Neural cell (in vitro differentiated cells): ENCODE measurements around the gene KLHL17. TPM values are rescaled to one million over a fixed set of nuclear protein-coding genes. Genes with fewer than 3 reads are reported as not detected.

Experiments used
- H2AFZ ChIP-seq: fragments of 200-600, 300-800 bp; sonication (generic), shearing (Covaris generic); 2 replicates; pipeline ENCODE4 v1.6.0; 2014; ENCODE audit warnings: low read depth, mild to moderate bottlenecking, antibody characterized with exemption, low read length, moderate library complexity
- H3F3A ChIP-seq: fragments of 200-600 bp; shearing (Covaris generic); 2 replicates; pipeline ENCODE4 v1.6.1; 2016; ENCODE audit warnings: mild to moderate bottlenecking, moderate library complexity, mixed read lengths, antibody characterized with exemption, low read length; ENCODE audit not compliant: insufficient read depth, poor library complexity, severe bottlenecking
- H3K27ac ChIP-seq: fragments of 200-600, 300-800 bp; sonication (generic), shearing (Covaris generic); 2 replicates; pipeline ENCODE4 v1.5.1; 2014; ENCODE audit warnings: mild to moderate bottlenecking, low read length, moderate library complexity
- H3K27me3 ChIP-seq: fragments of 300-800, 200-600 bp; sonication (generic), shearing (Covaris generic); 2 replicates; pipeline ENCODE4 v1.6.0; 2014; ENCODE audit warnings: mild to moderate bottlenecking, low read depth, low read length, moderate library complexity; ENCODE audit not compliant: insufficient read depth
- H3K36me3 ChIP-seq: fragments of 300-800, 200-600 bp; sonication (generic), shearing (Covaris generic); 2 replicates; pipeline ENCODE4 v1.5.1; 2014; ENCODE audit warnings: mild to moderate bottlenecking, antibody characterized with exemption, low read length, moderate library complexity; ENCODE audit not compliant: insufficient read depth
- H3K4me2 ChIP-seq: fragments of 300-800, 200-600 bp; sonication (generic), shearing (Covaris generic); 2 replicates; pipeline ENCODE4 v1.6.0; 2014; ENCODE audit warnings: mild to moderate bottlenecking, low read length
- H3K4me3 ChIP-seq: fragments of 300-800, 200-600 bp; sonication (generic), shearing (Covaris generic); 2 replicates; pipeline ENCODE4 v1.5.1; 2014; ENCODE audit warnings: mild to moderate bottlenecking, low read length, moderate library complexity
- H3K79me2 ChIP-seq: fragments of 200-600 bp; shearing (Covaris generic); replicated peaks from 2 replicates; pipeline ENCODE4 v1.6.0; 2014; ENCODE audit warnings: mild to moderate bottlenecking, low read length, moderate library complexity; ENCODE audit not compliant: insufficient read depth
- H3K9ac ChIP-seq: fragments of 300-800, 200-600 bp; sonication (generic), shearing (Covaris generic); 2 replicates; pipeline ENCODE4 v1.6.1; 2016; ENCODE audit warnings: mild to moderate bottlenecking, low read length, mixed read lengths
- H3K9me2 ChIP-seq: fragments of 200-600 bp; shearing (Covaris generic); 2 replicates; pipeline ENCODE4 v1.6.1; 2016; ENCODE audit warnings: mild to moderate bottlenecking, low read length, mixed read lengths; ENCODE audit not compliant: insufficient read depth
- H3K9me3 ChIP-seq: fragments of 200-600, 300-800 bp; sonication (generic), shearing (Covaris generic); 2 replicates; pipeline ENCODE4 v1.6.1; 2016; ENCODE audit warnings: mild to moderate bottlenecking, mixed run types, low read length, moderate library complexity, mixed read lengths
- H4K20me1 ChIP-seq: fragments of 200-600 bp; shearing (Covaris generic); 2 replicates; pipeline ENCODE4 v1.6.1; 2016; ENCODE audit warnings: mild to moderate bottlenecking, mixed run types; ENCODE audit not compliant: insufficient read depth
- CTCF ChIP-seq: fragments of 450-650 bp; IDR thresholded peaks from 2 replicates; pipeline ENCODE4 v1.5.1; 2014; ENCODE audit warnings: antibody characterized with exemption, mild to moderate bottlenecking, moderate library complexity; ENCODE audit not compliant: poor library complexity, severe bottlenecking
- EP300 ChIP-seq: fragments of 450-650 bp; conservative IDR thresholded peaks from 2 replicates; pipeline ENCODE4 v1.6.1; 2014; ENCODE audit warnings: antibody characterized with exemption, mild to moderate bottlenecking, moderate library complexity; ENCODE audit not compliant: poor library complexity, severe bottlenecking
- EZH2 ChIP-seq: fragments of 200-600, 300-800 bp; shearing (Covaris generic), sonication (generic); IDR thresholded peaks from 2 replicates; pipeline ENCODE4 v1.6.1; 2014; ENCODE audit warnings: antibody characterized with exemption, low read length, borderline replicate concordance, mild to moderate bottlenecking; ENCODE audit not compliant: insufficient read depth, poor library complexity, severe bottlenecking
- MXI1 ChIP-seq: fragments of 450-650 bp; conservative IDR thresholded peaks from 2 replicates; pipeline ENCODE4 v1.6.1; 2014; ENCODE audit warnings: antibody characterized with exemption, mild to moderate bottlenecking; ENCODE audit not compliant: poor library complexity, severe bottlenecking
- POLR2AphosphoS5 ChIP-seq: IDR thresholded peaks from 2 replicates; pipeline ENCODE4 v1.6.1; 2012
- RAD21 ChIP-seq: fragments of 450-650 bp; conservative IDR thresholded peaks from 2 replicates; pipeline ENCODE4 v1.6.1; 2014; ENCODE audit warnings: antibody characterized with exemption, mild to moderate bottlenecking, moderate library complexity
- REST ChIP-seq: IDR thresholded peaks from 2 replicates; pipeline ENCODE4 v1.6.1; 2012; ENCODE audit warnings: borderline replicate concordance
- SMC3 ChIP-seq: fragments of 450-650 bp; conservative IDR thresholded peaks from 2 replicates; pipeline ENCODE4 v1.6.1; 2014; ENCODE audit warnings: antibody characterized with exemption, mild to moderate bottlenecking, moderate library complexity; ENCODE audit not compliant: poor library complexity
- TAF1 ChIP-seq: IDR thresholded peaks from 2 replicates; pipeline ENCODE4 v1.6.1; 2012; ENCODE audit warnings: low read depth
- polyA plus RNA-seq: library from polyadenylated mRNA; depleted of rRNA; stranded (reverse); fragments of >200 nt; gene quantifications from 2 replicates; pipeline ENCODE4 v1.2.3, GENCODE V29; 2014

Gene KLHL17
- polyA plus RNA-seq, 1 donor from 2014 or later: 52.3 TPM

- H3K36me3 ChIP-seq: no peaks in the 10 kb centered on the region
- H4K20me1 ChIP-seq: no peaks in the 10 kb centered on the region
- no peak overlapping the region for H3K4me2 ChIP-seq
- H3K27ac ChIP-seq: no peak overlapping the region
- no peaks in the 10 kb centered on the region for H3K9me2 ChIP-seq
- peaks cover 46% of the 10 kb centered on the region for H3K27me3 ChIP-seq
- no peak overlapping the region for H2AFZ ChIP-seq
- no peak overlapping the region for H3K4me3 ChIP-seq
- TF ChIP-seq RAD21: no peak
- no peak for TF ChIP-seq REST
- no peak for TF ChIP-seq CTCF
- no peak for TF ChIP-seq POLR2AphosphoS5
- no peak for TF ChIP-seq EZH2
- no peak for TF ChIP-seq TAF1
- no peak for TF ChIP-seq EP300
- TF ChIP-seq SMC3: no peak
- TF ChIP-seq MXI1: no peak
- no peaks in the 10 kb centered on the region for H3K79me2 ChIP-seq
- H3K9ac ChIP-seq: no peak overlapping the region
- no peaks in the 10 kb centered on the region for H3F3A ChIP-seq
- no peaks in the 10 kb centered on the region for H3K9me3 ChIP-seq
These were observed 4.5 kb downstream of the KLHL17 start for GRCh38 chr1:964691-965525.

GRCh38 chr1:965526-966134 lies 5.2 kb downstream of the KLHL17 start:
- Histone ChIP-seq H4K20me1 (no peaks in the 10 kb centered on the region), H3K36me3 (no peaks in the 10 kb centered on the region), H3K9me3 (no peaks in the 10 kb centered on the region), H2AFZ (no peak overlapping the region), H3K27me3 (peaks cover 53% of the 10 kb centered on the region), H3K4me2 (no peak overlapping the region), H3F3A (no peaks in the 10 kb centered on the region), H3K9ac (no peak overlapping the region), H3K27ac (no peak overlapping the region), H3K79me2 (no peaks in the 10 kb centered on the region), H3K4me3 (no peak overlapping the region), H3K9me2 (no peaks in the 10 kb centered on the region)
- TF ChIP-seq RAD21 (no peak), CTCF (no peak), POLR2AphosphoS5 (no peak), MXI1 (no peak), EZH2 (no peak), REST (no peak), SMC3 (no peak), EP300 (no peak), TAF1 (no peak)
